Body of pancreas (tissue), 4 donors: ENCODE measurements around the gene USP36. TPM values are rescaled to one million over a fixed set of nuclear protein-coding genes. Genes with fewer than 3 reads are reported as not detected.

Experiments used
- ATAC-seq: fragments of 150-250 bp; one replicate; pipeline ENCODE4 v1.9.1; 2016
- DNase-seq, 4 donors: peaks; one replicate each; pipeline ENCODE4 v3.0.0-alpha.2; 2019
- H3K27ac ChIP-seq, 4 donors: fragments of 200-600 bp; sonication (generic); 1 replicate in 3 of 4; 2 replicates in 1 of 4; pipeline versions ENCODE4 v1.5.1 to v1.6.1; 2016 to 2019; ENCODE audit warnings: mild to moderate bottlenecking in 1 of 4, mixed read lengths in 1 of 4, moderate library complexity in 1 of 4
- H3K27me3 ChIP-seq, 2 donors: fragments of 200-600 bp; sonication (generic); one replicate each; pipeline ENCODE4 v1.6.0; 2016; ENCODE audit warnings: mild to moderate bottlenecking in 1 of 2
- H3K36me3 ChIP-seq, 2 donors: fragments of 200-600 bp; sonication (generic); replicated peaks in 1 of 2; 2 replicates each; pipeline ENCODE4 v1.5.1; 2016; ENCODE audit warnings: low read depth in 2 of 2; ENCODE audit not compliant: insufficient read depth in 1 of 2
- H3K4me1 ChIP-seq: fragments of 200-600 bp; sonication (generic); one replicate; pipeline ENCODE4 v1.6.0; 2016
- H3K4me3 ChIP-seq, 2 donors: fragments of 200-600 bp; sonication (generic); 1 replicate in 1 of 2; 2 replicates in 1 of 2; pipeline ENCODE4 v1.5.1; 2016 to 2019
- H3K9me3 ChIP-seq, 3 donors: fragments of 200-600 bp; sonication (generic); 1 replicate in 2 of 3; 2 replicates in 1 of 3; pipeline ENCODE4 v1.5.1; 2016
- POLR2A ChIP-seq, 3 donors: fragments of 450-650 bp; IDR thresholded peaks; one replicate each; pipeline ENCODE4 v1.6.1; 2016; ENCODE audit warnings: antibody characterized with exemption in 3 of 3, mild to moderate bottlenecking in 2 of 3
- WGBS, 2 donors: methylation state at CpG; one replicate each; pipeline ENCODE4 v1.1.5; 2017; 5-methylcytosine and 5-hydroxymethylcytosine counted together
- intact Hi-C: fragments of 100-400 bp; cut with DNase I; formaldehyde crosslinking; loops from one replicate; pipeline ENCODE4 v1.15.1; 2023
- total RNA-seq, 2 donors: library from RNA; depleted of rRNA; stranded (reverse); fragments of >200 nt; gene quantifications; one replicate each; pipeline ENCODE4 v1.1.0, GENCODE V29; 2016
- TF ChIP-seq, protein P1 (sequence below), 7 experiments: fragments of 450-650 bp in 4 of 7; fragments of 200-600 bp in 3 of 7; sonication (generic) in 3 of 7; IDR thresholded peaks; one replicate each; pipeline ENCODE4 v1.5.1; 2016 to 2019; ENCODE audit warnings: antibody characterized with exemption in 7 of 7

USP36 gene
- total RNA-seq, 2 donors from 2014 or later, result 28.5 to 55.4 TPM

DNA sequence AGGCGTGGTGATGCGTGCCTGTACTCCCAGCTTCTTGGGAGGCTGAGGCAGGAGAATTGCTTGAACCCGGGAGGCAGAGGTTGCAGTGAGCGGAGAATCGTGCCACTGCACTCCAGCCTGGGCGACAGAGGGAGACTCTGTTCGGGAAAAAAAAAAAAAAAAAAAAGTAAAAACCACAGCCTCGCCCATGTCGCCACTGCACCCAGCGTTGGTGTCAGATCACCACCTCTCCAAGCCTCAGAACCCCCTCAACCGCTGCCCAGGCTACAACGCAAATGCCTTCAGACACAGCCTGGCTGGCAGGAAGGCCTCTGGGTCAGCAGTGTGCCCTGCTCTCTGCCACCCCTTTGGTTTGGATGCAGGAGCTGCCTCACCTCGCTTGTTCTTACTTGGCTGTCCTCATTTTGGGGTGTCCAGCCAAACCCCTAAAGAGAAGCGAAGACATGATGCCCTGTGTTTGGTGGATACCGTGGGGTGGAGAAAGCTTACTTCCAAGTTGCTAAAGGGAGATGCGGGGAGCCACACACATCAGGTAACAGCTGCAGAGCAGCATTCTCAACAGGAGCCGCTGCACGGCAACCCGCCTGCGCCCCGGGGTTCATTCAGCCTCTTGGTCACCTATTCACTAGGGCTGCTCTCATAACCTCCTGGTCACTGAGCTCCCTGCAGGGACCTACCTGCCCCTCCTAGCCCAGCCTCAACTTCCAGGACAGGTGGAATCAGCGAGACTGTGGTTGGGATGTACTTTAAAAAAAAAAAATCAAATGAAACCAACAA, 45.6 kb downstream of the USP36 start:
- DNase-seq (no peak), ATAC-seq (no peak)
- H3K4me3 ChIP-seq, result no peak overlapping the region
- H3K27ac ChIP-seq, result no peak overlapping the region
- no peaks in the 10 kb centered on the region for H3K9me3 ChIP-seq
- peaks cover 6 to 13% of the 10 kb centered on the region in 2 donors for H3K36me3 ChIP-seq
- H3K27me3 ChIP-seq, result no peaks in the 10 kb centered on the region
- no peak for TF ChIP-seq POLR2A (IDR thresholded peaks at IDR 0.05)
- TF ChIP-seq, protein P1, sequence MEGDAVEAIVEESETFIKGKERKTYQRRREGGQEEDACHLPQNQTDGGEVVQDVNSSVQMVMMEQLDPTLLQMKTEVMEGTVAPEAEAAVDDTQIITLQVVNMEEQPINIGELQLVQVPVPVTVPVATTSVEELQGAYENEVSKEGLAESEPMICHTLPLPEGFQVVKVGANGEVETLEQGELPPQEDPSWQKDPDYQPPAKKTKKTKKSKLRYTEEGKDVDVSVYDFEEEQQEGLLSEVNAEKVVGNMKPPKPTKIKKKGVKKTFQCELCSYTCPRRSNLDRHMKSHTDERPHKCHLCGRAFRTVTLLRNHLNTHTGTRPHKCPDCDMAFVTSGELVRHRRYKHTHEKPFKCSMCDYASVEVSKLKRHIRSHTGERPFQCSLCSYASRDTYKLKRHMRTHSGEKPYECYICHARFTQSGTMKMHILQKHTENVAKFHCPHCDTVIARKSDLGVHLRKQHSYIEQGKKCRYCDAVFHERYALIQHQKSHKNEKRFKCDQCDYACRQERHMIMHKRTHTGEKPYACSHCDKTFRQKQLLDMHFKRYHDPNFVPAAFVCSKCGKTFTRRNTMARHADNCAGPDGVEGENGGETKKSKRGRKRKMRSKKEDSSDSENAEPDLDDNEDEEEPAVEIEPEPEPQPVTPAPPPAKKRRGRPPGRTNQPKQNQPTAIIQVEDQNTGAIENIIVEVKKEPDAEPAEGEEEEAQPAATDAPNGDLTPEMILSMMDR (IDR thresholded peaks at IDR 0.05), result no peak
- intact Hi-C loops, result no loop called here
- WGBS, 2 donors, result 88 to 97% methylated on average over 15 to 21 of the region's 22 CpGs
- H3K4me1 ChIP-seq, result peaks cover 12% of the 10 kb centered on the region

DNA sequence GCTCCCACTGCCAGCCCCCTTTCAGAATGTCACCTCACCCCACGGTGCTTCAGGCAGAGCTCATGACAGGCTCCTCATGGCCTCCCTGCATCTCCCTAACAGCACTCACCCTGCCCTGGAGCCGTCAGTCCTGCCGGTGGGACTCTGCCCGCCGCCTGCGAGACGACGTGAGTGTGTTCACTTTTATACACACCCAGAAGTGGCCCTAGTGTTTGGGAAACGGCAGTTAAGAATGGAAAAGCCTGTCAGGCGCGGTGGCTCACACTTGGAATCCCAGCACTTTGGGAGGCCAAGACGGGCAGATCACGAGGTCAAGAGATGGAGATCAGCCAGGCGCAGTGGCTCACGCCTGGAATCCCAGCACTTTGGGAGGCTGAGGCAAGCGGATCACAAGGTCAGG, 46.2 kb downstream of the USP36 start:
- intact Hi-C loops, result no loop called here
- H3K4me3 ChIP-seq, result no peak overlapping the region
- 88 to 91% methylated on average over 15 to 16 of the region's 16 CpGs for whole genome bisulfite sequencing, 2 donors

DNA sequence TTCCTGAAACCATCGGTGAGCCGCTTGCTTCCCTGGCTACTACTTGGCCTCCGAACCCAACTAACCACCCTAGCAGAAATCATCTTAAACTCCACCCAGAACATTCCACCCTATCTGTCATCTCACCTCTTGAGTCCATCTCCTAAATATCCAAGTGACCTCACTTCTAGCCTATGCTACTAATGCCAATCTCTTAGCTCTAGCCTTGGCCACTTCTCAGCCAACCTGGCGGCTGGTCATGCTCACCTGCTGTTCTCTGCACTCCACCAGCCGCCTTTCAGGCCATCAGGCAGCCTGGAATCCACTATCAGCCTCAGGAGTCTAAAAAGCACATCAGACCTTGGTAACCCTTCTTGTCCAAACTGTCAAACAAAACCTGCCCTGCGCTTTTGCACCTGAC, 46.6 kb downstream of the USP36 start:
- H3K4me1 ChIP-seq, result peaks cover 23% of the 10 kb centered on the region
- H3K4me3 ChIP-seq, result no peak overlapping the region
- H3K9me3 ChIP-seq, result no peaks in the 10 kb centered on the region
- no peaks in the 10 kb centered on the region for H3K27me3 ChIP-seq
- WGBS, 2 donors, result 78 to 83% methylated on average over 6 of the region's 6 CpGs
- DNase-seq, result no peak
- intact Hi-C loops, result no loop called here
- H3K27ac ChIP-seq, result no peak overlapping the region
- TF ChIP-seq POLR2A (IDR thresholded peaks at IDR 0.05), result no peak
- TF ChIP-seq, protein P1 (IDR thresholded peaks at IDR 0.05), result no peak
- peaks cover 6 to 13% of the 10 kb centered on the region in 2 donors for H3K36me3 ChIP-seq
- ATAC-seq, result no peak

More for the DNA sequence above, 46.2 kb downstream of the USP36 start:
- TF ChIP-seq, protein P1 (IDR thresholded peaks at IDR 0.05), result no peak
- TF ChIP-seq POLR2A (IDR thresholded peaks at IDR 0.05), result no peak
- DNase-seq, result no peak
- no peaks in the 10 kb centered on the region for H3K9me3 ChIP-seq
- peaks cover 6 to 13% of the 10 kb centered on the region in 2 donors for H3K36me3 ChIP-seq
- H3K27me3 ChIP-seq, result no peaks in the 10 kb centered on the region
- H3K27ac ChIP-seq, result no peak overlapping the region
- peaks cover 19% of the 10 kb centered on the region for H3K4me1 ChIP-seq
- ATAC-seq, result no peak

DNA sequence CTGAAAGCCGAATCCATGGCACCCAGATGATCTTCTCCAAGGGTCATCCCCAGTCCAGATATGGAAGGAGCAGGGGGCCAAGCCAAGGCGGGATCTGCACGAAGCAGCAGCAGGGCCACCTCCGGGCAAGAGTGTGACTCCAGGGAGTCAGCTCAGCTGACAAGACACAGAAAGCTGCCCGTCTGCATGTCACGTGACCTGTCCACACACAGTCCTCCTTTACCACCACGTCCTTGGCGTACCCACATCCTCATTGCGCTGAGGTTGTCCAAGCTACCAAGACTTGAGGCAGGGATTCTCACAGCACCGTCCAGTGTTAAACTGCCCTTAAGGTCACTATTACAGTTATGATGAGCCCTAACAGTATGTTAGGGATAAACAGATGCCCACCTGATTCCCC, 47.2 kb downstream of the USP36 start:
- DNase-seq, result no peak
- intact Hi-C loops, result no loop called here
- Histone ChIP-seq H3K9me3 (no peaks in the 10 kb centered on the region), H3K36me3 (peaks cover 2 to 12% of the 10 kb centered on the region in 2 donors), H3K4me1 (peaks cover 29% of the 10 kb centered on the region), H3K27me3 (no peaks in the 10 kb centered on the region), H3K27ac (no peak overlapping the region), H3K4me3 (no peak overlapping the region)
- TF ChIP-seq POLR2A (IDR thresholded peaks at IDR 0.05), result no peak
- TF ChIP-seq, protein P1 (IDR thresholded peaks at IDR 0.05), result no peak
- ATAC-seq, result no peak
- 86 to 87% methylated on average over 7 to 10 of the region's 10 CpGs for WGBS, 2 donors
